Measurements from ENCODE around the gene FAIM2.

Gene FAIM2

DNA sequence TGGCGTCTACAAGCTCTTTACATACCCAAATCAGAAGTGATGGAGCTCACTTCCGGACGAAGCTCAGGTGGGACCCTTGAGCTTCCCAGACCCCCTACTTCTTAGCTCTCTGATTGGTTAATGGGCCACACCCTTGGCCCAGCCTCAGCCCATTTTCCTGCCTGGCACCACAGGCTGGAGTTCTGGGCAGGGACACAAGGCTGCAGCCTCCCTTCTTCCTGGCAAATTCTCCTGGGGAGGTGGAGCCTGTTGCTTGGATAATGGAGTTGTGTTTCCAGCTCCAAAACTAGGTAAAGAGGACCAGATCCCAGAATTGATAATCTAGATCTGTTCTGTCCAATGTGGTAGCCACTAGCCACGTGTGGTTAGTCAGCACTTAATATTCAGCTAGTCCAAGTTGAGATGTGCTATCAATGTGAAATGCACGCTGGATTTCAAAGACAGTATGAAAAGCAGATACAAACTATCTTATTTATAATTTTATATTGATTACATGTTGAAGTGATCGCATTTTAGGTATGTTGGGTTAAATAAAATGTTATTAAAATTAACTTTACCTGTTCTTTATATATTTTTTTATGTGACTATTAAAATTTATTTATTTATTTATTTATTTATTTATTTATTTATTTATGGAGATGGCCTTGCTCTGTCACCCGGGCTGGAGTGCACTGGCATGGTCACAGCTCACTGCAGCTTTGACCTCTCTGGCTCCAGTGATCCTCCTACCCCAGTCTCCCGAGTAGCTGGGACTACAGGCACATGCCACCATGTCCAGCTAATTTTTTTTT is 12.6 kb upstream of the FAIM2 start:
- no peak for DNase-seq

DNA sequence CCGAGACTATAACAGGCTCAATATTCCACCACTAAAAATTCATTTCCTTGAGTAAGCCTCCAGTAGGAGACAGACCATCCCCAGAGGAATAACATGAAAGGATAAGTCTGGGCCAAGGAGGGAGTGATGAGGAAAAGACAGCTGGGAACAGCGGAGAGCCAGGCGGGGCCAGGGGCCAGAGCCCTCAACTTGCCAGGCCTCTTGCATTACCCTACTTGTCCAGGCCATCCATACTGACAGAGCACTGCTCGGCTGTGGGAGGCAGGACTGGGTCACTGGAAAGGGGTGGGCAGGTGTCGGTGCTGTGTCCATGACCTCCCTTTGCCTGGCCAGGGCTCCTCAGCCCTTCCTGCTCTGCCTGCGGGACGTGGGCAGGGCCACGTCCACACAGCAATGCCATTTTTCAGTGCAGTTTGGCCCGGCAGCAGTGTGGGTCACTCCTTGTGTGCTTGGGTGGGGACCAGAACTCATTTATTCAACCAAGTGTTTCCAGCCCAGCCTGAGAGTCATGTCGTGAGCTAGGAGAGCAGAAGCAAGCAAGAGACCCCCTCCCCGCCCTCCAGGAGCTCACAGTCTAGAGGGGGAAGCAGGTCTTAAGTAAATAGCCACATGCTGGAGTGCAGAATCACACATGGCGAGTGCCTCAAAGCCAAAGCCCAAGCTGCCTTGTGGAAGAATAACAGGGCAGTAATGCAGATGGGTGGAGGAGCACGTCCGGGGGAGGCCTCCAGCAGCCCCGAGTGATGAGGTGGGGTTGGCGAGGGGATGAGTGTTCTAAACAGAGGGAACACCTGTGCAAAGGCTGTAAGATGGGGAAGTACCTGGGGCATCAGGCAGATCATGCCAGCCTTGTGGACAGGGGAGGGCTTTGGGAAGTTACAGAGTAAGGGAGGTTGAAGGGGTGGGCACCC is 8.9 kb upstream of the FAIM2 start:
- no peak for DNase-seq

DNA sequence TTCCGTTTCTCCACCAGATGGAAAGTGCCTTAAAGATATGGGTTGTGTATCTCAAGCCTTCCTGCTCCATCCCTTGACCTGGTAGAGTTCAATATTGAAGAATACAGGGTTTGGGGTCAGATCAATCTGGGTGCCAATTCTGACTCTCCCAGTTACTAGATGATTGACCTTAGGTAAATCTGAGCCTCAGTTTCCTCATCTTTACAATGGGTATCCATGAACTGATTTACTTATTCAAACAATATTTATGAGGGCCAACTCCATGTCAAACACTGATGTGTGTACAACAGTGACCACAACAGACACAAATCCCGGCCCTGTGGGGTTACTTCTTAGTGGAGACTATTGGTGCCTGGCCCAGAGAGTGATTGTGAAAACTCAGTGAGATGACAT is 7.5 kb upstream of the FAIM2 start:
- DNase-seq = no peak

DNA sequence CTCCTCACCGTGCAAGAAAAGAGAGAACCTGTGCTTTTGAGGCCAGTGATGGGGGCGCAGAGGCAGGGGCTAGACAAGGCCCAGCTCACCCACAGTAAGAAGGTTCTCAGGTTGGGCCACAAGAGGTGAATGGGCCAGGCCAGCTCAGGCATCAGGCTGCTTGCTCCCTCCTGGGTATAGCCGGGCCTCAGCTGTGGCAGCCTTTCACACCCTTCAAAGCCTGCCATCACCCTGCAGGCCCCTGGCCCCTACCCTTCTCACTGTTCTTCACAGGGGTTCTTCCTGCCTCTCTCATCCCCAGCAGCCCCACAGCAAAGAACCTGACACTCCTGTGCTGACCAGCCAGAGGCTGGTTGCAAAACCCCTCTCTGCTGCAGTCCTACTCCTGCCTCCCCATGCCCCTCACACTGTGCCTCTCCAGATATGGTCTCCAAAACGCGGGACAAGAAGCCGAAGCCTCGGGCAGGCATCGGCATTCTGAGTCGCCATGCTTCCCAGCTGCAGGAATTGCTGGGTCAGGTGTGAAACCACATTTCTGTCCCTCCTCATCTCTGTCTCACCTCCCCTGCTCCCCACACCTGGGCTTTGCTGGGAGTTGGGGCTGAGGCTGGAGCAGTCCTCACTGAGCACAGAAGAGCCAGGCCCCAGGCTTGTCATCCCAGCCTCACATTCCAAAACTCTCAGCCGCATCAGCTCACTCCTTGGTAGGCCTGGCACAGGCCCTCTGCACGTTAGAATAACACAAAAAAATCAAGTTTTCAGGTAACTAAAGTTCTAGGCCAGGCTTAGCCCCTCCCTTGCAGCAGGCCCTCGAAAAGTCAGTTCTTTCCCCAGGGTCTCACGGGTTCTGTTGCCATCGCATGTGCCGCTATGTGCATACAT is 6.9 kb upstream of the FAIM2 start:
- DNase-seq = no peak

DNA sequence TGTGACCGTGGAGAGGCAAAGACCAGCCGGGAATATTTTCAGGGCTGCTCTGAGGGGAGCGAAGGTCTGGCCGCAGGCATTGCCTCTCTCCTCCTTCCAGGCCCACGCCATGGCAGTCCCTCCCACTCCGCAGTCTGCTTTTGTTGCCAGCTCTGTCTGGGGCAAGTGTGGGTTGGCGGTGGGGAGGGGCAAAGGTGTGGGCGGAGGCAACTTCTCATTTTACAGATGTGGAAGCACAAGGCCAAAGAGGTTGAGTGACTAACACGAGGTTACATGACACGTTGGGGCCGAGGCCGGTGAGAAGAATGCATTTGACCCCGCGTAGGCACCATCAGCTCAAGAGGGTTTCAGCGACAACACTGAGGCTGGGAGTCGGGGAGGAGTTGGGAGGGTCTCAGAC is 6.1 kb upstream of the FAIM2 start:
- no peak for DNase-seq

DNA sequence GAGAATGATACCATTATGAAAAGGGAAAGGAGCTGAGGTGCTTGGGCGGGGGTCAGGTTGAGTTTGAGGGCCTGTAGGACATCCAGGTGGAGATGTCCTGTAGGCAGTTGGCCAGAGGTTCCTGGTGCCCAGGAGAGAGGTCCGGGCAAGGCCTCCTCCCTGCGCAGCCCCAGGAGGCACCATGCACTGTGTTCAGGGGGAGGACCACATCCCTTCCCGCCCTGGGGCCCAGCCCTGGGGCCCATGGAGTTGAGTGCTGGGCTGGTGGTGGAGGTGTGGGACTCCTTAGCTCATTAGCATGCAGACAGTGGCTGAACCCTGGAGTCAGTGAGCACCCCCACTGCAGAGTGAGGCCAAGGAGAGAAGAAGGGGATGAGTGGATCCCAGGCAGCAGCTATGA is 5.7 kb upstream of the FAIM2 start:
- DNase-seq = no peak

DNA sequence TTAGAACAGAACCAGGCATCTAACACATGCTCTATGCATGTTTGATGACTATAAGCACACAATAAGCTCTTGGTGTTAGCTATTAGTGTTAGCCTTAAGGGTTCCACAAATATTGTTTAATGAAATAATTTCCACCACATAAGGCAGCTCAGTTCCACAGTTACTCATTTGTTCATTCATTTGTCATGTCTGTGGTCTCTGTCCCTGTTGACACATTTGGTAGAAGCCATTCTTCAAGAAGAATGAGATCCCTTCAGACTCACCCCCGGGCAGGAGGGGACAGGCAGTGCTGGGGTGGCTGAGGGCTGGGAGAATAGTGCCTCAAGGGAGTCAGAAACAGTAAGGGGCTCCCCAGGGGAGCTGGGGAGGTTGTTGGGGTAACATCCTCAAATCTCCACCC is 3.7 kb upstream of the FAIM2 start:
- no peak for DNase-seq

DNA sequence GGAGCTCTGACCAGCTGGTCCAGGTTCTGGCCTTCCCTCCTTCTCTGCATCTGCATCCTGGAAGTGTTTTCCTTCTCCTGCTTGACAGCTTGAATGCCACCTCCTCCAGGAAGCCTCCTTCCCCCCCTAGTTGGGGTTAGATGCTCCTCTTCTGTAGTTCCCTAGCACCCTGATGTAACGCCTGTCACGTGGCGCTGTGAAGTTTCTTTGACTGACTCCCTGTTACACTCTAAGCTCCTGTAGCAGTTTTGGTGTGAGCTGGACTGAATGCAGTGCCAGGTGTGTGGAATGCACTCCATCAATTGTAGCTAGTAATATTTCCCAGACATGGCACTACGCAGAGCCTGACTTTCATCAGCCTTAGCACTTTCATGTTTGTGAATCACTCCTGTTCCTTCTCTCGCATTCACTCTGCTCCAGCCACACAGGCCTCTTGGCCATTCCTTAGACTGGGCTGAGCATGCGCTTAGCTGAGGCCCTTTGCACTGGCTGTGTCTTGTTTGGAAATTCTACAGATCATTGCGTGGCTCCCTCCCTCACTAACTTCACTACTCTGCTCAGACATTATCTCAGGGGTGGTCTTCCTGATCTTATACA is 2.1 kb upstream of the FAIM2 start:
- DNase-seq = no peak

DNA sequence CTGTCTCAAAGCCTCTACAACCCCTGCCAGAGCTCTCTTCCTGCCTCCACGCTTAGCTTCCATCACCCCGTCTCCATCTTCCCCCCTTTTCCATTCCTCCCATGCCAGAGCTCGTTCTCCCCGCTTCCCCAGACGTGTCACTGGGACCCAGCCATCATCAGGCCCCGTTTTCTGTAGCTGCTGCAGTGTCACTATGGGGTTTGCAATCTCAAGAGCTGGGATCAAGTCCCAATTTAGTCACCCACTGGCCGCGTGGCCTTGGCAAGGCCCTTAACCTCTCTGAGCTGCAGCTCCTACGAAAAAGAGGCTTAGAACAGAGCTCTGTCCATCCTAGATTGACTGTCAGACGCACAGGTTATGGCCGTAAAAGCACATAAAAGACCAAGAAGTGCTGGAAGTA is 901 bp upstream of the FAIM2 start:
- no peak for DNase-seq

DNA sequence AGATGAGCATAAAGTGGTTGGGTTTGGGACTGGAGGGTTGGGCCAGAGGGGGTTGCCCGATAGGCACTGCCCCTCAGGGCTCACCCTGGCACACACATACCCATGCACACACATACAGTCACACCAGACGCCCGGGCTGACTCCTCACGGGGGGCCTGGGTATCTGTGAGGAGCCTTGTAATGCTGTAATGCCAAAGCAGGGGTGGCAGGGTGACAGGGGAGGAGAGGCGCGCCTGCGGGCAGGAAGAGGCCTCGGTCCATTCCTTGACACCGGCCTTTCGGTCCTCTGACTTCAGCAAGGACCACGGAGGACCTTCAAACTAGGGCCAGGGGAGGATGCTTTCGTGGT is 375 bp downstream of the FAIM2 start:
- no peak for DNase-seq

DNA sequence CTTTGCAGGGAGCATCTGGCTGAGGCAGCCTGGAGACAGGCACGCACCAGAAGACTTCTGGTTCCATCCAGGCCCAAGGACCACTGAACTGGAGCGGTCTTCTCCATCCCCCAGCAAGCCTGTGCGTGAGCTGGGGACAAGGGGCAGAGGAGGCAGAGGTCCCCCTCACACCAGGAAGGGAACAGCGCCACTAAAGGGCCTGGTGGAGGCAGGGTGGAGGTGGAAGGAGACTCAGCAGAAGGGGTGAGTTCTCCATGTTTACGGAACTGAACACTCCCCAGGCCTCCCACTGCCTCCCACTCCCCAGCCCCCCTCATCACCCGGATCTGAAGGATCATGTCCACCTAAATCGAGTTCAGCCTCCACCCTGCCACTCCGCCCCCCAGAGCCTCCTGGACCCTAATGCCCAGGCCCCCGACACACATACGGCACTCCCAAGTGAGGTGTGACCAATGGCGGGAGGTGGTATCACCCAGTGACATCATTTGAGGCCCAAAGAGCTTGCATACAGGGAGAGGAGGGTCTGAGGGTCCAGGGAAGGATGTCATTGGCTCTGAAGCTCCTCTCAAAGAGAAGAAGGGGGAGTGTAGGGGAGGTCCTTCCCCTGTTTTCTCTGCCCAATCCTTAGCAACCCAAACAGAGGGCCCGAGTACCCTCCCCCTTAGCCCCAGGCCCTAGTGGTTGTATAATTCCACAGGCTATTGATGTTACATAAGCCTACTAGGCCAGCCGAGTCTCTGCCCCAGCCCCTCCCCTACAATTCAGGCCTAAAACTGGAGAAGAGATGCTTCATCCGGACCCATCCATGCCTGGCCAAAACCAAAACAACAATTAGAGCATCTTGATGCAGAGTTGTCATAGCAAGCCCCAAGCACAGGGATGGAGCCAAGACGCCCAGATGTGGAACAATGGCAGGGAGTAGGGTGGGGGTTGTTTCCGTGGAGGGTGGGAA is 1.0 kb downstream of the FAIM2 start:
- no peak for DNase-seq

DNA sequence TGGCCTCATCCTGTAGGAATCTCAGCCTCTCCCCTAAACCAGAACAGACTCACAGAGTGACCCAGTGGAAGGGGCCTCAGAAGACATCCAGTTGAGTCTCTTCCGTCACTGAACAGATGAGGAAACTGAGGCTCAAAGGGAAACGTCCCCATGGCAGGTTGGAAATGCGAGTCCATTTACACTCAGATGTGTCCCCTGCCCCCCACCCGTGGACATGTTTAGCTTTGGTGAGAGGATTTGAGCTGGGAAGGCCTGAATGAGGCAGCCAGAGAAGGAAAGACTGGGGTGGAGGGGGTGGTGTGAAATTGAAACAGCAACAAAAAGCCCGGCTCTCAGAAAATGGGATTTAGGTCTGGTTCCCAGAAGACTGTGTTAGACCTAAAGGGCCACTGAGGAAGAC is 1.7 kb downstream of the FAIM2 start:
- no peak for DNase-seq

DNA sequence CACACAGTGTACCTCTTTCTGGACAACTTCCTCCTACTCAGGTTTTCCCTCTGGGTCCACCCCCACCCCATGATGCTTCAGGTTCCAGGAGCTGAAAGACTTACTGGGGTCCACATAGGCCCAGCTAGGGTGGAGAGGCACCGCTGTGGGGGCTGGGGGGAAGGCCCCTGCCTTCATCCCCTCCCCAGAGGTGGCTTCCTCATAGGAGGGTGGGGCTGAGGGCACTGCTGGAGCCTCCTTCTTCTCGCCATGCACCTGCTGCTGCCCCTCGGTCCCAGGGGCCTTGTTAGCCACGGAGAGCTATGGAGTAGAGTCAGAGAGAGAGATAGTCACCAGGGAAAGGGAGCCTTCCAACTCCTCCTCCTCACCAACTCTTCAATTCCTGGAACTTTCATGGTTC is 2.7 kb downstream of the FAIM2 start:
- no peak for DNase-seq

DNA sequence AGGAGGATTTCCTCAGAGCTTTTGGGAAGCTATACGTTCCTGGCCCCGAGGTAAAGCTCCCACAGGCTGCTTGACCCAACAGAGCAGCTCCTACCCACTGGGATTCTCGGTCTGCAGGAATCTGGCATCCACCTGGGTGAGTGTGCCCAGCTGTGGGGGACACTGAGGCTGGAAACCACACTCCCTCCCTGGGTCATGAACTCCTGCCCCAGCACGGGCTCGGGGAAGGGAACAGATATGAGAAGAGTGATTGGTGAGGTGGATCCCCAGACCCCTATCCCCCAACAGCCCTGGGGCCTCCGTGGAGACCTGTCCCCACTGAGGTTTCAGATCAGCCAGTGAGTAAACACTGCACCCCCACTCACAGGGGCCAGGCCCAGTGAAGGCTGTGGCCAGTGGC is 3.3 kb downstream of the FAIM2 start:
- no peak for DNase-seq

DNA sequence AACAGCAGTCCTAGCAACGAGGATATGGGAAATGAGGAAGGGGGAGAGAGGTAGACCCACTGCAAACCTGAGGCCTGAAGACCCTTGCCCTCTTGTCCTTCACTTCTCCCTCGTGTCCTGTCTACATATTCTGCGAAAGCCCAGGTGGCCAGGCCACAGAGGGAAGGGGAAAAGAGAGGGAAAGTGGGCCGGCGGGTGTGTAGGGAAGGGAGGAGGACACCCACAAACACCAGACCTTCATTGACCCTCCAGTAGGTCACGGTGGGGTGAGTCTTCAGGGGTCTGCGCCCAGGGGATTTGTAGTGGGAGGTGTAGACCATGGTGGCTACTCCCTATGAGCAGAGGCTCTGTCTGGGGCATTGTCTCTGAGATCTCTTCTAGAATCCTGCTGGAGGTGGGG is 3.8 kb downstream of the FAIM2 start:
- DNase-seq = no peak

DNA sequence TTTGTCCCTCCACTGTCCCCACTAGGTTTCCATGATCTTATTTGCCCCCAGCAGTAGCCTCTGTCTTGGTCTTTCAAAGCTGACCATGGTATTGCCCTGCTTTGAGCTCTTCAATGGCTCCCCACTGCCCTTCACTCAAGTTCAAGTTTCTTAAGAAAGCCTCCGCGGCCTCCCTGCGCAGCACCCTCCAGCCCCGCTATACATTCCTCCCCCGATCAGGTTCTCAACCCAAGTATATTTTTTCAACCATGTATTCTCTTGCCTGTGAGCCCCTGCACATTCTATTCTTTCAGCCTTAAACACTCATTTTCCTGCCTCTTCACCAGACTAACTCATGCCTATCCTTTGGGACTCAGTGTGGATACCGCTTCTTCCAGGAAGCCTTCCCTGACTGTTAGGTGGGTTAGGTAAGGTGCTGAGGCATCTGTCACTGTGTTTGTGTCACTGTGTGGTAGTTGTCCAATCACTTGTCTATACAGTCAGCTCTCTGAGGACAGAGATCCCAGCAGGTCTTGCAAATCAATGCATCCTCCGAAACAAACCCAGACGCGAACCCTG is 4.3 kb downstream of the FAIM2 start:
- no peak for DNase-seq

DNA sequence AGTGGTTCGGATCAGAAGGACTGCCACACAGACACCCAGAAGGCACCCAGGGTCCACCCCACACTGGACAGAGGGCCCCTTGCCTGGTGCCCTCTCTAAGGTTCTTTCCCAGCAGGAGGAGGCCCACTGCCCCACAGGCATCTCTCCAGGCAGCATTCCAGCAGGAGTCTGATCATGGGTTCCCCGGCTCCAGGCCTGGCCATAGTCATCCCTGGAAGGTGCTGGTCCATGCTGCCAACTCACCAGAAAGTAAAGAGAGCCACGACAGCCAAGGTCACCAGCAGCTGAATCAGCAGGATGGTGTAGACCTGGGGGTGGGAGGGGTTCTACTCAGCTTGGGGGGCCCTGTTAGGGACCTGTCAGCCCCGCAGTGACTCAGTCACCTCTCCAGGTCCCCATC is 6.4 kb downstream of the FAIM2 start:
- DNase-seq = no peak

DNA sequence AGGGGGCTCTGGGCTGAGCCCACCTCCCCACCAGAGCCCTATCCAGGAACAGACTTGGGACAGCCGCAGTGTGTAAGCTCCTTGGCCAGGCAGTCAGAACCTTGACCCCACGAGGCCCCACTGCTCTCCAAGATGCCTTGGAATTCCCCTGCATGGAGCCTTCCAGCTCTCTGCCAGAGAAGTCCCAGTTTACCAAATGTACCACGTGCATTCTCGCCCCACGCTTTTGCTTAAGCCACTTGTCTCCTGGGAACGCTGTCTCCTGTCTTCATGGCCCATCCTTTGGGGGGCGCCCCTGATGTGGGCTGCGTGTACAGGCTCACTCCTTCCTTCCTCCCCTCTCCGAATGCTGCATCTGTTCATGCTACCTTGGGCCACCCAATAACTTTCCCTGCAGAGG is 7.9 kb downstream of the FAIM2 start:
- DNase-seq = no peak

DNA sequence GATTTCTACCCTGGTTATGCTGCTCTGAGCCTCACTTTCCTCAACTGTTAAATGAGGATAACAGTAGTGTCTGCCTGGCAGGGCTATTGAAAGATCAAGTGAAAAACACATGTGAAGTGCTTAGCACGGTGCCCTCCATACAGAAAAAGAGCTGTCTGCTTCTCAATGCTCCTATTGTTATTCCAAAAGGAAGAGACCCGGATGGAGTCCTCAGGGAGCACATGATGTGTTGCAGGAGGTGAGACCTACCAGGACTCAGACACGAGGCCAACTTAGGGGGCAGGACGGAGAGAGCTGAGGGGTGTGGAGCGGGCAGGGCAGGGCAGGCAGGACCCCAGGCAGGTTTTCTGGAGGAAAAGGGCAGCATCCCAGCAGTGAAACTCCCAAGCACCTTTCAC is 8.9 kb downstream of the FAIM2 start:
- DNase-seq = no peak

DNA sequence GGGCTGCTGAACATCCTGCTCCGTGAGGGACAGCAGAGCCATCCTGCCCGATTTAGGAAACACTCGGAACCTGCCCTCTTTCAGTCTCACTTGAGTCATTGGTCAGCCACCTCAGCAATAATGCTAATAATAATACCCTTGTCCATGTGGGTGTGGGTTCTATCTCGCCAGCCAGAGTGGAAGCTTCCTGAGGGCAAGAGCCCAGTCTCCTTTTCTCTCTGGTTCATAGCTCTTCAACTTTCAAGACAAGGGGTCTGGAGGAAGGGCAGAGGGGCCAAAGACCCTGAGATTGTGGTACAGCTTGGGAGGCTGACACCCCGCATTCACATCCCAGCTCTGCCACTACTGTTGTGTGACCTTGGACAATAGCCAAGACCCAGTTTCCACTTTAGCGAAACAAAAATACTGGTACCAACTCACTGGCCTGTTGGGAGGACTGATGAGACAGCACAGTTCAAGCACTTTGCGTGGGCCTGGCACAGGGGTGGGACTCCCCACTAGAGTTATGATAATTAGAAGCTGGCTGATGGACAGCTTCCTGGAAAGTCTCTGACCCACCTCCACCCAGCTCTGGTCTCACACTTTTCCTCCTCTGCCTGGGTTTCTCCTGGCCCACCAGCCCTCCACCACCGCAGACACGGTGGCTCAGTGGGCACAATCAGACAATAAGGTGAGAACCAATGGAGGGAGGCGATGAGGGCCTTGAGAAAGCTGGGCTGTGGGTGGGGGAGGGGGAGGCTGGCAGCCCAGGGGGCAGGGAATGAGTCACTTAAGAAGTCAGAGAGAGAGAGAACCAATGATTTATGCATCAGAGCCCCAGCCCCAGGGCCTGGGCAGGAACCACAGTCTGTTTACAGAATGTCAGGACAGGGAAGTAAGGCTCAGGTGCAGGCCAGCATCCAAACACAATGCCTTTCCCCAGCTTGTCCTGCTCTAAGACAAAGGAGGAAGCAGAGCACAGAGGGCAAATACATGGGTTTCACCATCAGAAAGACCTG is 9.6 kb downstream of the FAIM2 start:
- DNase-seq = no peak

Data from SW 1271 (cell line).